Retinal pigment epithelial cell (primary cell): Measurements from ENCODE around the gene CCDC27.

Source experiments
- DNase-seq: peaks from one replicate; pipeline ENCODE4 v3.0.0-alpha.2; 2010; ENCODE audit warnings: low read depth
- H3K4me3 ChIP-seq: 2 replicates; pipeline ENCODE4 v1.5.1; 2011; ENCODE audit warnings: mild to moderate bottlenecking, low read length, control low read depth, moderate library complexity
- TF ChIP-seq, protein P1 (sequence below): conservative IDR thresholded peaks from 2 replicates; pipeline ENCODE4 v1.5.1; 2011; ENCODE audit warnings: low read depth, low read length, control low read depth, inconsistent platforms

The CCDC27 gene

DNA sequence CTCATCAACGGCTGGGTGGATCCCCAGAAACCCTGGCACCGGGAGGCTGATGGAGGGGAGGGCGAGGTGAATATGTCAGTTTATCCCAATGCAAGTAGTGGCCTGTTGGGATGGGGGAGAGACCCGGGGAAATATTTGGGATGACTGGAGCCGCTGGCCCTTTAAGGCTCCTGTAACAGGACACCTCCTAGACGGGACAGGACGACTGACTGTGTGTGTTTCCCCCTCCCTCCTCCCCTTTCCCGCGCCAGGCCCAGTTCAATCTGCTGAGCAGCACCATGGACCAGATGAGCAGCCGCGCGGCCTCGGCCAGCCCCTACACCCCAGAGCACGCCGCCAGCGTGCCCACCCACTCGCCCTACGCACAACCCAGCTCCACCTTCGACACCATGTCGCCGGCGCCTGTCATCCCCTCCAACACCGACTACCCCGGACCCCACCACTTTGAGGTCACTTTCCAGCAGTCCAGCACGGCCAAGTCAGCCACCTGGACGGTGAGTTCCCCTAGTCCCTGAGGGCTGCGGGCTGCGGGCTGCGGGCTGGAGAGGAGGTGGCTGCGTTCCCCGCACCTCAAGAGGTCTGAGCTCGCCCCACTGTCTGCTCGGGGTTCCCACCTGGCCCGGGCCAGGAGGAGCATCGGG is 44.8 kb upstream of the CCDC27 start:
- TF ChIP-seq, protein P1, sequence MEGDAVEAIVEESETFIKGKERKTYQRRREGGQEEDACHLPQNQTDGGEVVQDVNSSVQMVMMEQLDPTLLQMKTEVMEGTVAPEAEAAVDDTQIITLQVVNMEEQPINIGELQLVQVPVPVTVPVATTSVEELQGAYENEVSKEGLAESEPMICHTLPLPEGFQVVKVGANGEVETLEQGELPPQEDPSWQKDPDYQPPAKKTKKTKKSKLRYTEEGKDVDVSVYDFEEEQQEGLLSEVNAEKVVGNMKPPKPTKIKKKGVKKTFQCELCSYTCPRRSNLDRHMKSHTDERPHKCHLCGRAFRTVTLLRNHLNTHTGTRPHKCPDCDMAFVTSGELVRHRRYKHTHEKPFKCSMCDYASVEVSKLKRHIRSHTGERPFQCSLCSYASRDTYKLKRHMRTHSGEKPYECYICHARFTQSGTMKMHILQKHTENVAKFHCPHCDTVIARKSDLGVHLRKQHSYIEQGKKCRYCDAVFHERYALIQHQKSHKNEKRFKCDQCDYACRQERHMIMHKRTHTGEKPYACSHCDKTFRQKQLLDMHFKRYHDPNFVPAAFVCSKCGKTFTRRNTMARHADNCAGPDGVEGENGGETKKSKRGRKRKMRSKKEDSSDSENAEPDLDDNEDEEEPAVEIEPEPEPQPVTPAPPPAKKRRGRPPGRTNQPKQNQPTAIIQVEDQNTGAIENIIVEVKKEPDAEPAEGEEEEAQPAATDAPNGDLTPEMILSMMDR, result no peak
- no peak overlapping the region for H3K4me3 ChIP-seq
- DNase-seq, result no peak

DNA sequence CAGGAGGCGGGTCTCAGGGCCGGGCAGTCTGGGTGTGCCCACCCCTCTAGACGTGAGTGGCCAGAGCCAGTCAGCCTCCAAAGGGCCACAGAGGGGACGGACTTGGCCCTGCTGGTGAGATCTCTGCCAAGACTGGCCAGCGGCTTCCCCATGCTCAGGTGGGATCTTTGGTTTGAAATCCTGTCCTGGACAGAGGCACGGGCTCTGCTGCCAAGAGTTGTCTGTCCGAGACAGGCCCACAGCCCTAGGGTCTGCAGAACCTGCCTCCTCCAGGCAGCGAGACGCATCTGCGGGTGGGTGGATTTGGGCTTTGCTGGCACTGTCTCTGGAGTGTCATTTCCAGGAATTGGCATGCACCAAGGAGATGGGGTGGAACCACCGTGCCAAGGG is 44.3 kb upstream of the CCDC27 start:
- no peak for DNase-seq
- TF ChIP-seq, protein P1, result no peak
- no peak overlapping the region for H3K4me3 ChIP-seq

DNA sequence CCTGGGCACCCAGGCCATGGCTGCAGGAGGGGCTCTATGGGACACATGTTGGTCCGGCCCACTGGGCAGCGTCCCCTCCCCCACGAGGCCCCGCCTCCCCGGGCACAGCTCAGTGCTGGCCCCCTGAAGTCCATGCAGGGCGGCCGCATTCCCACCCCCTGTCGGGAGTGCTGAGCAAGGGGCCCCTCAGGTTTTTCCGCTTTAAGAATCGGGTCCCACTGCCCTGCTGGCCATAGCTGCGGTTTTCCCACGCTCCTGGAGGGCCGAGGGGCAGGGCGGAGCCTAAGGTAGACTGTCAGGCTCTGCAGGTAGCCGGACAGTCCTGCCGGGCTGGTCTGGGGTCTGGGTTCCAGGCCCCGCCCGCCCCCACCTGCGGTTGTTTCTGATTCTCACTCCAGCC is 43.5 kb upstream of the CCDC27 start:
- H3K4me3 ChIP-seq, result no peak overlapping the region
- no peak for DNase-seq

DNA sequence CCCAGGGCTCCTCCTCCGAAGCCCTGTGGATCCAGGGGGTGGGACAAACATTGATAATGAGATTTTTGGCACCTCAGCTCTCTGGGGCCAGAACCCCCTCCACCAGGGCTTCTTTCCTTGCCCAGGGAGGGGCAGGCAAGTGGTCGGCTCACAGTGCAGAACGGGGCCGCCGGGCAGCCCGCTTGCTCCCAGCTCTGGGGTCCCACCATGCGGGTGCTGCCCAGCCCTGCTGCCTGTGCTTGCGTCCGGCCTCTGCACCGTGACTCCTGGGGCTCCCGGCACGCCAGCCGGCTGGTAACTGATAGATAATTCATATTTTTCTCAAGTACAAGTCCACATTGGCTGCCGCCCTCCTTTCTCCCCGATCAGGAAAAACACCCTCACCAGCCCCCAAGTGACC is 42.0 kb upstream of the CCDC27 start:
- H3K4me3 ChIP-seq, result no peak overlapping the region
- TF ChIP-seq, protein P1, result no peak
- DNase-seq, result no peak

More for the DNA sequence above, 43.5 kb upstream of the CCDC27 start:
- TF ChIP-seq, protein P1, result no peak

DNA sequence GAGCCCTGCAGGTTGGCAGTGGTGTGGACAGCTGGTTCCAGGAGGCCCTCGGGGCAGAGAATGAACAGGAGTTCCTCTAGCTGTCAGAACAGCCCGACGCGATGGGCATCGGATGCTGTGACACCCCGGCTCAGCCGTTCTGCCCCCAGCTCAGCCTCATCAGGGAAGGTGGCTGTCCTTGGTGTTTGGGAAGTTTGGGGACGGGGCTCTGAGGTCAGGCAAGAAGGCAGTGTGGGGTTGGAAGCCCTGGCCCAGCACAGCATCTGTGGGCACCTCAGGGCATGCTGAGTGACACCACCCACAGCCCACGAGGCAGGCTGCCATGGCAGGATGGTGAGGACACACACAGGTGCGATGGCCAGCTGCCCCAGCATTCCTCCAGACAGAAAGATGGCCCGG is 40.9 kb upstream of the CCDC27 start:
- H3K4me3 ChIP-seq, result no peak overlapping the region
- TF ChIP-seq, protein P1, result no peak
- no peak for DNase-seq

DNA sequence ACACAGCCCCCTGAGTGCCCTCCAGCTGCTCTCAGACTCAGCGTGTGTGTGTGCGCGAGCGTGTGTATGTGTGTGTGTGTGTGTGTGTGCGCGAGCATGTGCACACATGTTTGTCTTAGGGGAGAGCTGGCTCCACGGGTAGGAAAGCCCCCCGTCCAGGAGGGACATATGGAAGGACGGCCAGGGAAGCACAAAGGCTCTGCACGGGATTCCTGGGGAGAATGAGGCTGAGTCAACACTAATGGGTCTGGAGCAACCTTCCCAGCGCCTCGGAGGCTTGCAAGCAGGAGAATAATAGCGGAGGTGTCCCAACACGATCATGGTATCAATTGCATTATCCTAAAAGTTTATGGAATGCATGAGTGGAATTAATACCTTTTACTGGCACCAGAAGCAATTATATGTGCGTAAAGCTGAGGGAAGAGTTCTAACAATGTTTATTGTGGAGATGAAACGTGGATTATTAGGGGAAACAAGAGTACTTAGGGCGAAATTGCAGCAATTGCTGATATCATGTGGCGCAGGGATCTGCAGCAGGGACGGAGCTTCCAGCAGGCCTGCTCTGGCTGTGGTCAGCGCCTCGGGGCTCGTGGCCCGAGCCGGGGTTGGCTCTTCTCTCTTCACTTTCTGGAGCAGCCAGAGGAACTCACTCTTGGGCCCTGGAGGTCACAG is 40.3 kb upstream of the CCDC27 start:
- no peak overlapping the region for H3K4me3 ChIP-seq
- TF ChIP-seq, protein P1, result no peak
- DNase-seq, result no peak
